ENCODE measurements around the gene DAB1.
"Not testable (repeated sequence)": the region's sequence is repeated elsewhere in the genome, so short reads cannot be mapped to it uniquely, and the experiment has no call there.

DAB1 gene

DNA sequence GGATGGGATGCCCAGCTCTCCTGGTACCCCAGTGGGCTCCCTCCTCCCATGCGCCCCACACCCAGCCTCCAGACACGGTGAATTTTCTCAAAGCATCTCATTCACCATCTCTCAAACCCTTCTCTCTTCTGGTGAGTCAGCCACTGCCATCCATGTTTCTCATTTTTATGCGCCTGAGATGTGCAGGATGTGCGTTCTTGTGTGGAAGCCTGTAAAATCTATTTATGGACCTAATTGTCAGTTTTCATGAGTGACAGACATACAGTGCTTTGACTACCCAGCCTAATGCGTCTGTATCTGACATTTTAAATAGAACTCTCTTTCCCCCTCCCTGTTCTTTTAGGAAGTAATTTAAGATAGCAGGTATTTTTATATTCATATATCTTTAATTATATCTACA lies 158.8 kb downstream of the DAB1 start:
- DNase-seq = no peak

DNA sequence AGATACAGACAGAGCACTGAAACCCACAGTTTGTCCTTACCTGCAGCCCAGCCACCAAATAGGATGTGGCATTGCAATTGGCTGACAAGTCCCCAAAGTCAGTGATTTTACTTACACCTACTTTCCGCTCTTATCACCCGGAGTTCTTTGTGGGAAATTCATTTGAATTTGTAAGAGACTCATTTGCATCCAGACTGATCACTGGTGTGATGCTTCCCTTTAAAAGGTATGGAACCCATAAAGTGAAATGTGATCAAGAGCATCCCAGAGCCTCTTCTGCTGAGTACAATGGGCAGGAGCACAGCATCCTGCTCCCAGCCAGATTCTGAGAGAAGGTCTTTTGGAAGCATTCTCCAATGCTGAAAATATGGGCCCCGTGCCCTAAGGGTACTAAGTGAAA lies 161.4 kb downstream of the DAB1 start:
- no peak for DNase-seq

GRCh38 chr1:57258557-57259325 lies 165.1 kb downstream of the DAB1 start:
- no peak for DNase-seq

- DNase-seq = no peak
Observed at GRCh38 chr1:57255945-57256344, 167.9 kb downstream of the DAB1 start.

- DNase-seq = no peak
Observed at GRCh38 chr1:57254022-57254421, 169.8 kb downstream of the DAB1 start.

GRCh38 chr1:57252597-57253294 lies 171.1 kb downstream of the DAB1 start:
- no peak for DNase-seq

DNA sequence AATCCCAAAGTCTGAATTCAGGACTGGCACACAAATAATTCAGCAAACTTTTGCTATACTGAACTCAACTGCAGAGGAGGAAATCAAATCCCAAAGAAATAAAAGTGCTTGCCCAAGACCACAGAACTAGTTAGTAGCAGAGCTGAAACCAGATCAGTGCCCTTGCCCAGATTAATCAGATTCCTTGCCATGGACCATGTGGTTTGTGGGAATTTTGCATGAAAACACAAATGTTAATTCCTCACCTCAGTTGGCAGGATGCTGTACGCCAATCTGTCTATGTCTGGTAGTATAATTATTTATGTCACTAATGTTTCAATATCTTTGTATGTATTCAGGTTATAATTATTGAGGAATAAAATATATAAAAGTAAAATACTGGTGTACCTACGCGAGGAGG lies 173.8 kb downstream of the DAB1 start:
- no peak for DNase-seq

DNA sequence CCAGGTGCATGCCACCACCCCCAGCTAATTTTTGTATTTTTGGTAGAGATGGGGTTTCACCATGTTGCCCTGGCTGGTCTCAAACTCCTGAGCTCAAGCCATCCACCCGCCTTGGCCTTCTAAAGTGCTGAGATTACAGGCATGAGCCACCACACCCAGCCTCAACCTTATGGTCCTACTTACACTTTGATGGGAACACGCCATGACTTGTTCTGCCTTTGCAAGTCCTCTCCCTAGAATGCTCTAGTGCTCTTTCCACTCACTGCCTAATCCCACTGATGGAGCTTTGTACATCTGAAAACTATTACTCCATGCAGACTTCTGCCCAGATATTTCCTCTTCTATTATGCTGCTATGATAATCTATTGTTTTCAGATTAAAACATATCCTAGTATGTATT lies 174.3 kb downstream of the DAB1 start:
- no peak for DNase-seq

DNA sequence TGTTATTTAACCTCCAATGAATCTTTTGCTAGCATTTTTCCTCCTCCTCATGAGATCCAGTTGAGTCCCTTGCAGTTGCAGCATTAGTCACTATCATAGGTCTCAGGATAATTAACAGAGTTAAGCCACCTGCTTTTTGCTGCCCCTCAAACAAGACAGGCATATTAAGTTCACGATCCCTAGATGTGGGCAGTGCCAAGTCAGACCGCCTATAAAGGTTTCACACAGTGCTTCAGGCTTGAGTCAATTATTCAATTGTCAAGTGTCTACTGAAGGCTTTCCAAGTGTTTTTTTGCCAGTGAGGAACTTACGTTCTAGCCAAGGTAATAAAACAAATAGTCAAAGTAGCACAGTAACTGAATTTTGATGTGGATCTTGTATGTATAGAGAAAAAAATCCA lies 175.0 kb downstream of the DAB1 start:
- no peak for DNase-seq

GRCh38 chr1:57238233-57238781 lies 185.6 kb downstream of the DAB1 start:
- DNase-seq = no peak

DNA sequence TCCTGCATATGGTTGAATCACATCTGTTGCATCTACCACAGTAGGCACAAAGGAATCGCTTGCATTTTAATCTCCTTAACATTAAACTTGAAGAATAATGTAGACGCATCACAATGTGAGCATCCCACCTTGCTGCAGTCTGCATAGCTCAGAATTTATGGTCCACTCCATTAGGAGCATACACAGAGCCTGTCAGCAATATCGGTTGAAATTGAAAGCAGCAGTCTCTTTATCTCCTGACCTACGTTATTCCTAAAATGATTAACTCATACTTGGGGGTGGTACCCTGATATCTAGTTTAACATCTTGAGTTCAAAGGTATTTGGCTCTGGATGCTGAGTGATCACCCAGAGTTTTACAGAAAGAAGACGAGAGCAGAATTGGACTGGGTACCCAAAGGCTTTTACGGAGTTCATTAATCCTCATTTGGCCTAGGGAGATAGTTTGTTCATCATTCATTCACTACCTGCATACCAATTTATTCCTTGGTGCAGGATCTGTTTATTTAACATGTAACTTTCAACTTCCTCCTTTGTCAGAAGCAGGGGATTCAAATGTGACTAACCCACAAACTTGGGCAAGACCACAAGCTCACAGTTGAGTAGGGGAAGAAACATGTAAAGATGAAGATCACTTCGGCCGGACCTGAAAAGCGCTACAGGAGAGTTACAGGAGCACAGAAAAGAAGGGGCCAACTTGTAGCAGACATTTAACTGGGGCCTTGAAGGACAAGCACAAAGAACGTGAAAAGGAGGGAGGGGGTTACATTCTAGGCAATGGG lies 187.9 kb downstream of the DAB1 start:
- DNase-seq = no peak

DNA sequence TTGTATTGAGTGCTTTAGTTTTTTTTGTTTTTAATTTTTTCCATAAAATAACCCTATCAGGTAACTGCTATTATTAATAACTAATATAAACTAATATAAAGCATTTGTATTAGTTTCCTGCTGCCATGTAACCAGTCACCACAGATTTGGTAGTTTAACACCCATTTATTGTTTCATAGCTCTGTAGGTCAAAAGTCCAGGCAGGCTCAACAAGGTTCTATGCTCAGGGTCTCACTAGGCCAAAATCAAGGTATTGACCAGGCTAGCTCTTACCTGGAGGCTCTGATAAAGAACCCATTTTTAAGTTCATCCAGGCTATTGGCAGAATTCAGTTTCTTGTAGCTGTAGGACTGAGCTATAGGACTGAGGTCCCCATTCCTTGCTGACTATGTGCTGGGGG lies 189.4 kb downstream of the DAB1 start:
- no peak for DNase-seq

DNA sequence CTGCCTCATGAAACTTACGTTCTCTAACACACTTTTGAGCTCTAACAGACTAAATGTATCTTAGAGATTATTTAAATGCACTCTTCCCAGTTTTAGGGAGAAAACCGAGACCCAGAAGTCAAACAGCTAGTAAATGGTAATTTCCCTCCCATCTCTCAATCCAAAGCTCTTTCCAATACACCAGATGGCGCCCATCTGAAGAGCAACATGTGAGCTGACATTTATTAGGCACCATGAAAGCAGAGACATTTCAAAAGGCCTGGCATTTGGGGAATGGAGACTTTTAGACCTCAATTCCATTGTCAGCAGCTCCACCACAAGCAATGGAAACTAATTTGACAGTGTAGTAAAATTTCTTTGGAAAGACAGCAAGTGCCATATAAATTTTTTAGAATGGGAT lies 191.4 kb downstream of the DAB1 start:
- DNase-seq = no peak

DNA sequence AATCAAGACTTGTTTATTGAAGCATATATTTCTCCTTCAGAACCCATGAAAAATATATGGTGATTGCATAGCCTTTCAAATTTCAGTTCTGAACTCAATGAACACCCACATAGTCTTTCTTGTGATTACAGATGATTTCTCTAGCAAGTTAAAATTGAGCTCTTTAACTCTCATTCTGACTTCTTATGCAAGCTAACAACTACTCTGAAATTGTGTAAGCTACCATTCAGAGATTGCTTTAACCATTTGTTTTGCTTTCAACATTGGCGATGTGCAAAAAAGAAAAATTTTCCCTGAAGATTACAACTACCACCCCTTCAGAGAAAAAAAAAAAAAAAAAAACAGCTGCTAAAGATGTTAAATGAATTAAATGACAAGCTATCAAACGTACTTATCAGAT lies 193.9 kb downstream of the DAB1 start:
- DNase-seq = no peak

DNA sequence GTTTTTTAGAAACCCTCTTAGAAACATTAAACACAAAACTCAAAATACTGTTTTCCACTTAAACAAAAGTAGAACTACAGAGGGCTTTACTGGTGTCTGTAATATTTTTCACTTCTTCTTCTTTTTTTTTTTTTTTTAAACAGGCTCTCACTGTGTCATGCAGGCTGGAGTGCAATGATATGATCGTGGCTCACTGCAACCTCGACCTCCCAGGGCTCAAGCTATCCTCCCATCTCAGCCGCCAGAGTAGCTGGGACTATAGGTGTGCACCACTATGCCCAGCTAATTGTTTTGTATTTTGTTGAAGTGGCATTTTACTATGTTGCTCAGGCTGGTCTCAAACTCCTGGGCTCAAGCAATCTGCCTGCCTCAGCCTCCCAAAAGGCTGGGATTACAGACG lies 194.8 kb downstream of the DAB1 start:
- no peak for DNase-seq

GRCh38 chr1:57222801-57223200 lies 201.1 kb downstream of the DAB1 start:
- DNase-seq = no peak

DNA sequence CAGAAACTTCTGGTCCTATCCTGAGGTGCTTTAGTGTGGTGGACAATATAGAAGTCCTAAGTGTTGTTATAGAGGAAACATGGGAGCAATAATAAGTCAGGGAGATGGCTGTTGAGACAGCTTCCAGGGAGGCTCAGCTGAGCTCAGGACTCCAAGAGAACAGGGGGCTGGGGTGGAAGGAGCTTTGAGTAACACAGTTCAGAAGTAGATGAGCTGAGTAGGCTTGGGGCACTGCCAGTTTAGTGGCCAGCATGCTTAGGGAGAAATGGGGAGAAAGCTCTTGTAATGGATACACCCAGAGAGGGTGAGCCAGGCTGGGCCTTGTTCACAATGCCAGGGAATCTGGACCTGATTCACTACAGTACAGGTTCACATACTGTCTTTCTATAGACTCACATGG lies 201.6 kb downstream of the DAB1 start:
- DNase-seq = no peak

GRCh38 chr1:57220905-57221304 lies 203.0 kb downstream of the DAB1 start:
- DNase-seq = not testable (repeated sequence)

DNA sequence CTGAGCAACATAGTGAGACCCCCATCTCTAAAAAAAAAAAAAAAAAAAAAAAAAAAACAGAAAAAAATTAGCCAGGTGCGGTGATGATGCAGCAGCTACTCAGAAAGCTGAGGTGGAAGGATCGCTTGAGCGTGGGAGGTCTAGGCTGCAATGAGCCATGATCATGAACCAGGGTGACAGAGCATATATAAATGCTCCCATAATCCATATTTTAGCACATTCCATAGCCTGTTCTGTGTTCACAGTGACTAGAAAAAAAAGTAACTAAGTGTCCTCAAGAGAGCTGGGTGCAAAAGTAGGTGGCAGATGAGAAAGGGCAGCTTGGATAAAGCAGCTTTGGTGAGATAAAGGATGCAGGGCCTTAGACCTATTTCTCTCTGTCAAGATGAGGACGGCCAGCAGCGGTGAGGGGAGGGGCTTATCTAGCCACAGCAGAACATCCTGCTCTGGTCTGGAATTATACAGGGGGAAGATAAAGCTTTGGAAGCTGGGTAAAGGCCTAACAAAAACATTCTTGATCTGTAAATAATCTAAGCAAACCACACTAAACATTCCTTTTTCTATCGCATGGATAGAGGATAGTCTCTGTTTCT lies 205.3 kb downstream of the DAB1 start:
- DNase-seq = no peak

GRCh38 chr1:57217905-57218304 lies 206.0 kb downstream of the DAB1 start:
- no peak for DNase-seq

- no peak for DNase-seq
Observed at GRCh38 chr1:57214951-57215575, 208.8 kb downstream of the DAB1 start.

- DNase-seq = no peak
Observed at GRCh38 chr1:57210881-57211280, 213.0 kb downstream of the DAB1 start.

DNA sequence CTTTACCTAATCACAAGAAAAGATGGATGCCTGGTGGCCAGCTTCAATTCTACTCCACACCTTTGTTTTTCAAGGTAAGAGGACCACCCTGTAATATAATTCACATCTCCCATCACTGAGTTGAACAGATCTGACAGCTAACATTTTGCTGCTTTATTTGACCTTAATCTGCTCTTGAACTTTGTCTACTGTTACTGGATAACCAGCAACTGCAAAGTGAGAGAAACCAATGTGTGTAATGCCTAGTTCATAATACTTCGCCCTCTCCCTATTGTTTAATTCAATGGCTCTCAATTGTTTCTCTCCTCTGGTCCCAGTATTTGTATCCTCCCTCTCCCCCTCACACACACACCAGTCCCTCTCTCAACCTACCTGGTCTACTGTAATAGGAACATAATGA lies 214.4 kb downstream of the DAB1 start:
- no peak for DNase-seq
